Breast epithelium (tissue), 3 donors: ENCODE measurements around the gene ROR1.

Experiments
- CTCF ChIP-seq, 3 donors: fragments of 450-650 bp; IDR thresholded peaks; one replicate each; pipeline ENCODE4 v1.5.1; 2016 to 2017; ENCODE audit warnings: antibody characterized with exemption in 3 of 3, mild to moderate bottlenecking in 3 of 3, moderate library complexity in 3 of 3
- POLR2A ChIP-seq: fragments of 450-650 bp; IDR thresholded peaks from one replicate; pipeline ENCODE4 v1.6.1; 2016; ENCODE audit warnings: antibody characterized with exemption, mild to moderate bottlenecking, moderate library complexity

GRCh38 chr1:64197076-64197475, 423.3 kb downstream of the ROR1 start:
- TF ChIP-seq CTCF (IDR thresholded peaks at IDR 0.05) (no peak), POLR2A (no peak)
